Psoas muscle (tissue), 8 donors: ENCODE results near the gene DNAJC2. TPM values are rescaled to one million over a fixed set of nuclear protein-coding genes. Genes with fewer than 3 reads are reported as not detected.

Experiments used
- ATAC-seq, 4 donors: fragments of 200-7000 bp; cut with Tn5 transposase; one replicate each; pipeline ENCODE4 v1.9.1; 2020; ENCODE audit warnings: moderate library complexity in 3 of 4, mild to moderate bottlenecking in 2 of 4
- DNase-seq, 2 donors: peaks; one replicate each; pipeline ENCODE4 v3.0.0-alpha.2; 2020
- H3K27ac ChIP-seq: fragments of 200-600 bp; one replicate; pipeline ENCODE4 v1.8.0; 2022
- H3K27me3 ChIP-seq, 3 donors: fragments of 200-600 bp in 1 of 3; one replicate each; pipeline versions ENCODE4 v1.6.1 to v1.8.0; 2013 to 2022; ENCODE audit warnings: low read length in 2 of 3, mild to moderate bottlenecking in 2 of 3, moderate library complexity in 1 of 3; ENCODE audit not compliant: insufficient read depth in 3 of 3
- H3K36me3 ChIP-seq, 2 donors: fragments of 200-600 bp in 1 of 2; one replicate each; pipeline versions ENCODE4 v1.6.1 to v1.8.0; 2013 to 2022; ENCODE audit warnings: low read depth in 1 of 2, mild to moderate bottlenecking in 1 of 2, moderate library complexity in 1 of 2; ENCODE audit not compliant: insufficient read depth in 1 of 2
- H3K4me1 ChIP-seq: fragments of 200-600 bp; one replicate; pipeline ENCODE4 v1.8.0; 2022
- H3K4me3 ChIP-seq: fragments of 200-600 bp; one replicate; pipeline ENCODE4 v1.8.0; 2022; ENCODE audit warnings: mild to moderate bottlenecking
- H3K9me3 ChIP-seq: fragments of 200-600 bp; one replicate; pipeline ENCODE4 v1.8.0; 2022
- WGBS, 3 donors: extraction: QIAGEN DNeasy Blood & Tissue Kit; methylation state at CpG; one replicate each; pipeline versions ENCODE4 v1.1.6 to v1.1.7; 2013; 5-methylcytosine and 5-hydroxymethylcytosine counted together
- intact Hi-C, 2 donors: fragments of 100-400 bp; cut with DNase I; formaldehyde crosslinking; loops; one replicate each; pipeline versions ENCODE4 v1.11.0 to v1.14.2; 2022
- polyA plus RNA-seq, 3 donors: library from polyadenylated mRNA; stranded (reverse); fragments of 200-250 nt; gene quantifications; one replicate each; pipeline ENCODE4 v1.2.3, GENCODE V29; 2013
- total RNA-seq, 4 donors: library from RNA; stranded (reverse); fragmentation: NEBNext Ultra II Directional in 2 of 4; extraction: Animal tissue kit (Norgen Biotek cat#: 25700) in 2 of 4; gene quantifications; one replicate each; pipeline versions ENCODE4 v1.2.1 to v1.2.4, GENCODE V29; 2021 to 2023
- TF ChIP-seq, protein P1 (sequence below): fragments of 200-600 bp; IDR thresholded peaks from one replicate; pipeline ENCODE4 v1.8.0; 2022; ENCODE audit warnings: antibody characterized with exemption
- donor health status: healthy with polysubstance abuse.
- donor health status: DM: no; HTN: no; CAD: no; lungs with moderate emphysema.
- donor health status: Bipolar disorder and iron deficiency.
- donor health status: healthy.
- donor health status: DM: yes; HTN: yes; CAD: no.
- donor health status: DM: no; HTN: no; CAD: no.
- donor health status: DM: no; HTN: no; CAD: no.
- donor health status: DM: yes; HTN: yes; CAD: no.

DNAJC2 gene
- total and polyA plus RNA-seq, 7 donors = 19.8 to 115 (median 33.3) TPM

DNA sequence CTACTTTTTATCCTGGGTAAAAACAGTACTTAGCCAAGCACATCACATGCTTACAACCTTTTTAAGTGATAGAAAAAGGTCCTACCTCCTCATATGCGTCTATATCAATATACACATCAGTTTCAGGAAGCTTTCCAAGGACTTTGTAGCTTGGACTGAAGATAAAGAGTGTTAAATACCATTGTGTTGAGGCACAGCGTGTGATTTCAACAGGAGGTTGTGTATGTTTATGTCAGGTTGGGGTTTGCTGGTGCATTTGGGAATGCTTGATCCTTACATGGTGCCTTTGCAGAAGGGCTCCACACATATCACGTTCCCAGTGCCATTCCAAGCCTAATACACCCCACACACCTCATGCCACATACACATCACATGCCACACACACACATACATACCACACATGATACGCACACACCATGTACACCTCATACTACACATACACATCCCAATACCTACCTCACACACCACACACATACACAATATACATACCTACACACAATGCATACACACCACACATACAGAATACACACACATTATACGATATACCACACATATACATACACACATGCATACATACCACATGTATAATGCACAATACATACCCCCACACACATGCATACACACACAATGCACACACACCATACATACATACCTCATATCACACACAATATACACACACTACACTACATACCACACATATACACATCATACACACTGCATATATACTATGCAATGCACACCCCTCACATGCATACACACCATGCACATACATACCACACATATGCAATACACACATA is 36.0 kb upstream of the DNAJC2 start:
- H3K4me3 ChIP-seq = no peak overlapping the region
- 78 to 83% (median 83%) methylated on average over 5 of the region's 5 CpGs for WGBS, 3 donors
- H3K9me3 ChIP-seq = no peaks in the 10 kb centered on the region
- DNase-seq (no peak), ATAC-seq (no peak)
- intact Hi-C loops = no loop called here
- H3K36me3 ChIP-seq = no peaks in the 10 kb centered on the region
- H3K27me3 ChIP-seq = peaks cover 0 to 13% (median 0%) of the 10 kb centered on the region in 3 donors
- no peaks in the 10 kb centered on the region for H3K4me1 ChIP-seq
- TF ChIP-seq, protein P1, sequence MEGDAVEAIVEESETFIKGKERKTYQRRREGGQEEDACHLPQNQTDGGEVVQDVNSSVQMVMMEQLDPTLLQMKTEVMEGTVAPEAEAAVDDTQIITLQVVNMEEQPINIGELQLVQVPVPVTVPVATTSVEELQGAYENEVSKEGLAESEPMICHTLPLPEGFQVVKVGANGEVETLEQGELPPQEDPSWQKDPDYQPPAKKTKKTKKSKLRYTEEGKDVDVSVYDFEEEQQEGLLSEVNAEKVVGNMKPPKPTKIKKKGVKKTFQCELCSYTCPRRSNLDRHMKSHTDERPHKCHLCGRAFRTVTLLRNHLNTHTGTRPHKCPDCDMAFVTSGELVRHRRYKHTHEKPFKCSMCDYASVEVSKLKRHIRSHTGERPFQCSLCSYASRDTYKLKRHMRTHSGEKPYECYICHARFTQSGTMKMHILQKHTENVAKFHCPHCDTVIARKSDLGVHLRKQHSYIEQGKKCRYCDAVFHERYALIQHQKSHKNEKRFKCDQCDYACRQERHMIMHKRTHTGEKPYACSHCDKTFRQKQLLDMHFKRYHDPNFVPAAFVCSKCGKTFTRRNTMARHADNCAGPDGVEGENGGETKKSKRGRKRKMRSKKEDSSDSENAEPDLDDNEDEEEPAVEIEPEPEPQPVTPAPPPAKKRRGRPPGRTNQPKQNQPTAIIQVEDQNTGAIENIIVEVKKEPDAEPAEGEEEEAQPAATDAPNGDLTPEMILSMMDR = no peak
- no peak overlapping the region for H3K27ac ChIP-seq

DNA sequence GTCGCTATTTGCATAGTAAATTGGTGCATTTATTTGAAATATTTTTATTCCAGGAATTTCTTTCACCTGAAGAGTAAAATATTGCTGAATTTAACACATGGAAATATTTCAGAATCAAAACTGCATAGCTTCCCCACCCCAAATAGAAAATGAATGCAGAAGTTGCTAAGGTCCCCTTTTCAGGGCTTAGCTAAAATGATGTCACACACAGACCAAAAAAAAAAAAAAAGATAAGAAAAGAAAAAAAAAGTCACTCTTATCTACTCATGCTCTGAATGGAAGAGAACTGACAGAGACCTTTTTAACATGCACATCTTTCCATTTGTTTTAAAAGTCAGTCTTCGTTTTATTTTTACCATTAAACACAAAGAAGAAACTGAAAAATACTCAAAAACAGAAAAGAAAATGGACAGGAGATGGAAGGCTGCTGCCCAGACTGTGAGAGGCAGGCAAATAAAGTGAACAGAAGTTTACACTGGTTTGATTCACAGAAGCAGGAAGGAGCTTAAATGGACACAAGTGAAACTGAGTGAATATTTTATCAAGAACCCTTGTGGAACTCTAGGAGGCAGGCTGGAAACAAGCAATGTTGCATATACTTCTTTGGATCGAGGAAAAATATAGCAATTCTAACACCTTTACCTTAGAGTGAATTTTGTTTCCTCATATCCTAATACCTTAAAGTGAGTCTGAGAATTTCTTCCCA is 34.9 kb upstream of the DNAJC2 start:
- Histone ChIP-seq H3K36me3 (no peaks in the 10 kb centered on the region), H3K4me3 (no peak overlapping the region), H3K9me3 (no peaks in the 10 kb centered on the region), H3K27ac (no peak overlapping the region), H3K4me1 (no peaks in the 10 kb centered on the region), H3K27me3 (peaks cover 0 to 13% (median 0%) of the 10 kb centered on the region in 3 donors)
- intact Hi-C loops = no loop called here
- 67 to 77% (median 75%) methylated on average over 3 of the region's 3 CpGs for WGBS, 3 donors
- DNase-seq (no peak), ATAC-seq (no peak)
- TF ChIP-seq, protein P1 = no peak

DNA sequence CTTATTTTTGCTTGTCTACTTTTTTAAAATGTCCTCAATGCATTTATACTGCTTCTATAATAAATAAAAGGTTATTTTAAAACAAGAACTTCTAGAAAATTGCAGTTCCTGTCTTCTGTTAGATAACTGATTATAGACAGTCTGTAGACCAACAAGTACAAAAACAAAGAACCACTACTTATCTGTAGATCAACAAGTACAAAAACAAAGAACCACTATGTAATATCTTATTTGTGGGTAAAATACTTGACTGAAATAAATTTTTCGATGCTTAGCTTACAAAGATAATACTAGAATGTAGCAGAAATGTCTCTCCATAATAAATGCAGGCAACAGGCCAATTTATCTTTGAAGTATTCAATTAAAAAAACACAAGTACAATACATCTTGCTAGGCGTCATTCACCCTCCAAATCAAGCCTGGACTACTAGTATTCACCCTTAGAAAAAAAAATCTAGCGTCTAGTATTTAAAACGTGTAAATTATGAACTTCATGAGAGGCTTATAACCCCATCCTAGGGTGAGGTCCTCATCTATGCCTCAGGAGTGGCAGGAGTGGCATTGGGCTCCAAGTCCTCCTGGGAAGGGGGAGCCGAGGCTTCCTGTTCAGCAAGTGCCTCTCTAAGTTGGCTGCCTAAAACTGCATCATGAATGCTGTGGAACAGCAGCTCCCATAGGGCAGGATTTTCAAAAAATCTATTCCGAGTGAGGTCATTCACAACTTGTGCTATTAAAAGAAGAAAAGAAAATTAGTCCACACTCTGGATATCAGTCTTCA is 29.5 kb upstream of the DNAJC2 start:
- no peaks in the 10 kb centered on the region for H3K4me1 ChIP-seq
- no peak overlapping the region for H3K27ac ChIP-seq
- DNase-seq (no peak), ATAC-seq (no peak)
- TF ChIP-seq, protein P1 = no peak
- intact Hi-C loops = no loop called here
- H3K9me3 ChIP-seq = no peaks in the 10 kb centered on the region
- no peak overlapping the region for H3K4me3 ChIP-seq
- H3K27me3 ChIP-seq = peaks cover 0 to 7% (median 0%) of the 10 kb centered on the region in 3 donors
- H3K36me3 ChIP-seq = peaks cover 0 to 11% of the 10 kb centered on the region in 2 donors
- WGBS, 3 donors = 50 to 61% (median 54%) methylated on average over 6 of the region's 6 CpGs

DNA sequence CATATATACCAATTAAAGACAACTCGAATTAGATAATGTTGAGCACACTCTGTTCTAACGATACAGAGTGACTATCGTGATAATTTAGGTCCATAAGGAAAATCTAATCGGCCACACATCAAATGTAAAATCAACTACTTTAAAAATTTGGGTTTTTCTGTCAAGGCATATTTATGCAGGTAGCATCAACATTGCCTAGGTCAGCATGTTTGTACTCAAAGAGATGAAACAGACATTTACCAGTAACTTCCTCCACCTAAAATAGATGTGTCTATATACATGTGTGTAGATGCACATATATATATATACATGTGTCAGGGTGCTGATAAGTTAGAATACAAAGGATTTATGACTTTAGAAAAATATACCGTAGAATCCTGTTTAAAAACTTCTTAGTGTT is 24.9 kb upstream of the DNAJC2 start:
- intact Hi-C loops = no loop called here
- Histone ChIP-seq H3K27ac (no peak overlapping the region), H3K4me1 (no peaks in the 10 kb centered on the region), H3K4me3 (no peak overlapping the region), H3K9me3 (no peaks in the 10 kb centered on the region), H3K36me3 (peaks cover 13 to 57% of the 10 kb centered on the region in 2 donors), H3K27me3 (no peaks in the 10 kb centered on the region)
- ATAC-seq (no peak), DNase-seq (no peak)
- TF ChIP-seq, protein P1 = no peak
- WGBS, 3 donors = 95 to 96% (median 96%) methylated on average over 5 of the region's 5 CpGs
